Lung (tissue), 12 donors: ENCODE measurements around the gene SLTM. TPM values are rescaled to one million over a fixed set of nuclear protein-coding genes. Genes with fewer than 3 reads are reported as not detected.

Source experiments
- ATAC-seq: fragments of 200-7000 bp; cut with Tn5 transposase; one replicate; pipeline ENCODE4 v1.9.1; 2020; ENCODE audit warnings: moderate number of reproducible peaks; ENCODE audit not compliant: insufficient read depth, low FRiP score
- DNase-seq, 3 donors: peaks; one replicate each; pipeline ENCODE4 v3.0.0-alpha.2; 2013 to 2017
- H3K27ac ChIP-seq, 2 donors: one replicate each; pipeline ENCODE4 v1.5.1; 2013; ENCODE audit warnings: mild to moderate bottlenecking in 2 of 2, moderate library complexity in 2 of 2, control low read depth in 1 of 2, inconsistent platforms in 1 of 2, low read depth in 1 of 2, low read length in 1 of 2
- H3K27me3 ChIP-seq, 3 donors: one replicate each; pipeline ENCODE4 v1.5.1; 2013; ENCODE audit warnings: low read length in 2 of 3; ENCODE audit not compliant: control insufficient read depth in 3 of 3, insufficient read depth in 3 of 3
- H3K36me3 ChIP-seq, 4 donors: one replicate each; pipeline ENCODE4 v1.5.1; 2013; ENCODE audit warnings: low read length in 4 of 4, mild to moderate bottlenecking in 1 of 4, moderate library complexity in 1 of 4; ENCODE audit not compliant: control insufficient read depth in 4 of 4, insufficient read depth in 4 of 4
- H3K4me1 ChIP-seq, 5 donors: one replicate each; pipeline ENCODE4 v1.5.1; 2013; ENCODE audit warnings: low read length in 5 of 5, mild to moderate bottlenecking in 2 of 5, moderate library complexity in 1 of 5; ENCODE audit not compliant: control insufficient read depth in 5 of 5, insufficient read depth in 5 of 5
- H3K4me3 ChIP-seq: one replicate; pipeline ENCODE4 v1.5.1; 2013; ENCODE audit warnings: mild to moderate bottlenecking, control low read depth, moderate library complexity
- H3K9ac ChIP-seq, 2 donors: one replicate each; pipeline ENCODE4 v1.5.1; 2013; ENCODE audit warnings: low read length in 2 of 2, control low read depth in 1 of 2; ENCODE audit not compliant: insufficient read depth in 1 of 2
- H3K9me3 ChIP-seq, 4 donors: one replicate each; pipeline ENCODE4 v1.5.1; 2013; ENCODE audit warnings: low read length in 3 of 4, mild to moderate bottlenecking in 1 of 4, moderate library complexity in 1 of 4; ENCODE audit not compliant: control insufficient read depth in 4 of 4, insufficient read depth in 3 of 4
- CTCF ChIP-seq: IDR thresholded peaks from 2 replicates; pipeline ENCODE4 v1.5.1; 2012; ENCODE audit warnings: mild to moderate bottlenecking; ENCODE audit errors: control extremely low read depth, extremely low read depth
- WGBS, 2 donors: extraction: QIAGEN DNeasy Blood & Tissue Kit; methylation state at CpG; one replicate each; pipeline ENCODE4 v1.1.7; 2013; 5-methylcytosine and 5-hydroxymethylcytosine counted together
- polyA plus RNA-seq, 2 donors: library from polyadenylated mRNA; stranded (reverse); fragments of 200-250 nt; gene quantifications; one replicate each; pipeline ENCODE4 v1.2.1, GENCODE V29; 2013
- total RNA-seq, 2 donors: library from RNA; depleted of rRNA in 1 of 2; stranded (reverse); fragments of >200 nt in 1 of 2; gene quantifications; one replicate each; pipeline ENCODE4 v1.2.1, GENCODE V29; 2014 to 2021
- donor health status: control.
- donor health status: control.
- donor health status: Bipolar disorder and iron deficiency.
- donor health status: healthy.
- donor health status: DM: yes; HTN: yes; CAD: no.

SLTM gene
- total and polyA plus RNA-seq, 4 donors: 46.0 to 164 (median 67.4) TPM

- Histone ChIP-seq H3K9ac (no peak overlapping the region), H3K4me3 (no peak overlapping the region), H3K27ac (no peak overlapping the region), H3K4me1 (no peaks in the 10 kb centered on the region), H3K27me3 (no peaks in the 10 kb centered on the region), H3K9me3 (no peaks in the 10 kb centered on the region), H3K36me3 (no peaks in the 10 kb centered on the region)
- ATAC-seq (no peak), DNase-seq (no peak)
- 90 to 92% methylated on average over 8 of the region's 8 CpGs for WGBS, 2 donors
- TF ChIP-seq CTCF: no peak
Measured at GRCh38 chr15:58962662-58963565, 29.4 kb upstream of the SLTM start.

- Histone ChIP-seq H3K4me1 (no peaks in the 10 kb centered on the region), H3K27ac (no peak overlapping the region), H3K36me3 (no peaks in the 10 kb centered on the region), H3K27me3 (no peaks in the 10 kb centered on the region), H3K4me3 (no peak overlapping the region), H3K9ac (no peak overlapping the region), H3K9me3 (no peaks in the 10 kb centered on the region)
- DNase-seq: no peak
- TF ChIP-seq CTCF: no peak
- ATAC-seq: no peak
- 72 to 100% methylated on average over 1 of the region's 1 CpG for WGBS, 2 donors
Measured at GRCh38 chr15:58962136-58962535, 28.7 kb upstream of the SLTM start.

GRCh38 chr15:58958811-58959210, 25.3 kb upstream of the SLTM start:
- H3K4me3 ChIP-seq: no peak overlapping the region
- H3K36me3 ChIP-seq: no peaks in the 10 kb centered on the region
- H3K4me1 ChIP-seq: no peaks in the 10 kb centered on the region
- 92 to 94% methylated on average over 4 of the region's 4 CpGs for WGBS, 2 donors
- H3K9ac ChIP-seq: no peak overlapping the region
- TF ChIP-seq CTCF: no peak
- ATAC-seq: no peak
- no peak for DNase-seq
- no peak overlapping the region for H3K27ac ChIP-seq
- H3K9me3 ChIP-seq: no peaks in the 10 kb centered on the region
- no peaks in the 10 kb centered on the region for H3K27me3 ChIP-seq
